ENCODE measurements around the gene ACBD3. TPM values are rescaled to one million over a fixed set of nuclear protein-coding genes. Genes with fewer than 3 reads are reported as not detected.

Gene ACBD3
- total RNA-seq, 4 donors from 2014 or later: 37.0 to 64.7 (median 52.1) TPM

GRCh38 chr1:226185141-226186036, 1.2 kb downstream of the ACBD3 start:
- TF ChIP-seq CTCF (IDR thresholded peaks at IDR 0.05) (no peak), POLR2A (IDR thresholded peaks at IDR 0.05) (no peak)
- peaks cover 0 to 4% (median 0%) of the 10 kb centered on the region in 3 donors for H3K36me3 ChIP-seq
- peaks cover 23 to 60% (median 32%) of the 10 kb centered on the region in 3 donors for H3K4me1 ChIP-seq
- intact Hi-C loops (cut with DNase I): no loop called here
- H3K9me3 ChIP-seq: no peaks in the 10 kb centered on the region
- no peak for DNase-seq
- peak overlapping the region; percentile 80 to 96 (median 82) for H3K4me3 ChIP-seq
- peak overlapping the region; percentile 95 to 99 (median 97) for H3K27ac ChIP-seq
- 13 to 22% methylated on average over 14 of the region's 14 CpGs for WGBS, 2 donors
- no peaks in the 10 kb centered on the region for H3K27me3 ChIP-seq

GRCh38 chr1:226181996-226182714, 4.4 kb downstream of the ACBD3 start:
- intact Hi-C loops (cut with DNase I): loop anchor here (5.0 kb wide), 1 partner anchor 45 kb away; no protein-coding TSS in a partner anchor

GRCh38 chr1:226176870-226177269, 9.7 kb downstream of the ACBD3 start:
- peaks cover 4 to 45% (median 5%) of the 10 kb centered on the region in 3 donors for H3K4me1 ChIP-seq
- intact Hi-C loops (cut with DNase I): no loop called here
- DNase-seq: no peak
- H3K9me3 ChIP-seq: no peaks in the 10 kb centered on the region
- no peak overlapping the region for H3K27ac ChIP-seq
- TF ChIP-seq CTCF (IDR thresholded peaks at IDR 0.05) (no peak), POLR2A (IDR thresholded peaks at IDR 0.05) (no peak)
- H3K4me3 ChIP-seq: no peak overlapping the region
- peaks cover 0 to 10% (median 0%) of the 10 kb centered on the region in 3 donors for H3K36me3 ChIP-seq
- H3K27me3 ChIP-seq: no peaks in the 10 kb centered on the region
- 83 to 92% methylated on average over 6 to 8 of the region's 8 CpGs for WGBS, 2 donors

More at GRCh38 chr1:226181996-226182714, 4.4 kb downstream of the ACBD3 start:
- Histone ChIP-seq H3K27ac (peak overlapping the region; percentile 49 to 70 (median 63)), H3K36me3 (peaks cover 0 to 10% (median 0%) of the 10 kb centered on the region in 3 donors), H3K9me3 (no peaks in the 10 kb centered on the region), H3K4me1 (peaks cover 23 to 75% (median 32%) of the 10 kb centered on the region in 3 donors), H3K4me3 (peak overlapping the region in 1 of 4 donors; percentile 18), H3K27me3 (no peaks in the 10 kb centered on the region)
- TF ChIP-seq CTCF (IDR thresholded peaks at IDR 0.05): peak in 4 of 6 experiments; percentile 11 to 41 (median 26)
- TF ChIP-seq POLR2A (IDR thresholded peaks at IDR 0.05): no peak
- 52 to 58% methylated on average over 12 to 14 of the region's 14 CpGs for WGBS, 2 donors
- no peak for DNase-seq

GRCh38 chr1:226172589-226172988, 14.0 kb downstream of the ACBD3 start:
- no peak for DNase-seq
- Histone ChIP-seq H3K4me1 (peaks cover 0 to 14% (median 0%) of the 10 kb centered on the region in 3 donors), H3K27me3 (no peaks in the 10 kb centered on the region), H3K4me3 (no peak overlapping the region), H3K27ac (no peak overlapping the region), H3K36me3 (peaks cover 0 to 8% (median 0%) of the 10 kb centered on the region in 3 donors), H3K9me3 (no peaks in the 10 kb centered on the region)
- no peak for TF ChIP-seq POLR2A (IDR thresholded peaks at IDR 0.05)
- no peak for TF ChIP-seq CTCF (IDR thresholded peaks at IDR 0.05)
- intact Hi-C loops (cut with DNase I): no loop called here
- 90 to 92% methylated on average over 2 to 5 of the region's 5 CpGs for WGBS, 2 donors

Data from esophagus squamous epithelium (tissue), 5 donors.